Measurements from ENCODE around the gene ARAP2.

GRCh38 chr4:36274158-36274557 lies 29.8 kb upstream of the ARAP2 start:
- no peak for TF ChIP-seq CTCF (optimal IDR thresholded peaks at IDR 0.05 in 1 of 3, IDR thresholded peaks at IDR 0.05 in 1 of 3, conservative IDR thresholded peaks at IDR 0.05 in 1 of 3; ENCODE audit: extremely low read depth in 1 of 3, insufficient read depth in 2 of 3, low read length in 3 of 3)
- TF ChIP-seq EZH2 (IDR thresholded peaks at IDR 0.05; ENCODE audit: low read length), result no peak

Measured in keratinocyte (primary cell).